NCI-H748 treated with DMSO at 0.1 percent for 48 hours (cell line): Measurements from ENCODE around the gene SLC29A2.
A peak's percentile ranks its signal among the peaks of the same experiment; 100 is the strongest.

ENCODE experiments used
- DNase-seq: peaks from one replicate; lab custom pipeline; 2025; lab: John Stamatoyannopoulos, UW

SLC29A2 gene

GRCh38 chr11:66371627-66372415 is at the start of gene SLC29A2:
TSS of gene SLC29A2 (minus strand) at chr11:66371760. CDS start at chr11:66371591, 169 bp downstream.
- peak; percentile 91 for DNase-seq

- DNase-seq: peak; percentile 90
Observed at GRCh38 chr11:66420671-66421476, 49.3 kb upstream of the SLC29A2 start, which contains the start of gene NPAS4. TSS of gene NPAS4 (plus strand) at chr11:66421035. CDS start at chr11:66421180, 145 bp downstream.

GRCh38 chr11:66419825-66420224 is 48.3 kb upstream of the SLC29A2 start:
- DNase-seq: peak; percentile 23

- DNase-seq: no peak
Observed at GRCh38 chr11:66418986-66419308, 47.4 kb upstream of the SLC29A2 start.

- DNase-seq: peak; percentile 27
Observed at GRCh38 chr11:66418168-66418985, 46.8 kb upstream of the SLC29A2 start.

GRCh38 chr11:66417000-66417399 is 45.4 kb upstream of the SLC29A2 start:
- no peak for DNase-seq

GRCh38 chr11:66415423-66415822 is 43.9 kb upstream of the SLC29A2 start:
- no peak for DNase-seq

GRCh38 chr11:66414120-66414934 is 42.8 kb upstream of the SLC29A2 start:
- no peak for DNase-seq

- no peak for DNase-seq
Observed at GRCh38 chr11:66413167-66413566, 41.6 kb upstream of the SLC29A2 start.

- DNase-seq: no peak
Observed at GRCh38 chr11:66412110-66412509, 40.5 kb upstream of the SLC29A2 start.

- no peak for DNase-seq
Observed at GRCh38 chr11:66411323-66411722, 39.8 kb upstream of the SLC29A2 start.

GRCh38 chr11:66410191-66410590 is 38.6 kb upstream of the SLC29A2 start:
- DNase-seq: no peak

GRCh38 chr11:66409226-66409625 is 37.7 kb upstream of the SLC29A2 start:
- no peak for DNase-seq

- peak; percentile 87 for DNase-seq
Observed at GRCh38 chr11:66408488-66409214, 37.1 kb upstream of the SLC29A2 start.

GRCh38 chr11:66407651-66408050 is 36.1 kb upstream of the SLC29A2 start:
- no peak for DNase-seq

GRCh38 chr11:66393954-66394353 is 22.4 kb upstream of the SLC29A2 start:
- DNase-seq: no peak

- DNase-seq: no peak
Observed at GRCh38 chr11:66391322-66391721, 19.8 kb upstream of the SLC29A2 start.

GRCh38 chr11:66388780-66389386 is 17.3 kb upstream of the SLC29A2 start:
- peak; percentile 69 for DNase-seq

GRCh38 chr11:66386171-66387069 is 14.9 kb upstream of the SLC29A2 start:
- DNase-seq: peak; percentile 76
